A549 (cell line): ENCODE data around the gene APP.

Experiments
- JUN ChIP-seq, 2 experiments: fragments of >200 bp; sonication (Bioruptor Twin); formaldehyde crosslinking; IDR thresholded peaks; 2 replicates in 1 of 2; 3 replicates in 1 of 2; pipeline ENCODE4 v1.6.1; 2016 to 2017
- JUNB ChIP-seq: fragments of >200 bp; sonication (Bioruptor Twin); formaldehyde crosslinking; IDR thresholded peaks from 2 replicates; pipeline ENCODE4 v1.6.1; 2016
- TF ChIP-seq, protein P1 (sequence below): fragments of >200 bp; sonication (Bioruptor Twin); formaldehyde crosslinking; IDR thresholded peaks from 3 replicates; pipeline ENCODE4 v1.5.1; 2016

DNA sequence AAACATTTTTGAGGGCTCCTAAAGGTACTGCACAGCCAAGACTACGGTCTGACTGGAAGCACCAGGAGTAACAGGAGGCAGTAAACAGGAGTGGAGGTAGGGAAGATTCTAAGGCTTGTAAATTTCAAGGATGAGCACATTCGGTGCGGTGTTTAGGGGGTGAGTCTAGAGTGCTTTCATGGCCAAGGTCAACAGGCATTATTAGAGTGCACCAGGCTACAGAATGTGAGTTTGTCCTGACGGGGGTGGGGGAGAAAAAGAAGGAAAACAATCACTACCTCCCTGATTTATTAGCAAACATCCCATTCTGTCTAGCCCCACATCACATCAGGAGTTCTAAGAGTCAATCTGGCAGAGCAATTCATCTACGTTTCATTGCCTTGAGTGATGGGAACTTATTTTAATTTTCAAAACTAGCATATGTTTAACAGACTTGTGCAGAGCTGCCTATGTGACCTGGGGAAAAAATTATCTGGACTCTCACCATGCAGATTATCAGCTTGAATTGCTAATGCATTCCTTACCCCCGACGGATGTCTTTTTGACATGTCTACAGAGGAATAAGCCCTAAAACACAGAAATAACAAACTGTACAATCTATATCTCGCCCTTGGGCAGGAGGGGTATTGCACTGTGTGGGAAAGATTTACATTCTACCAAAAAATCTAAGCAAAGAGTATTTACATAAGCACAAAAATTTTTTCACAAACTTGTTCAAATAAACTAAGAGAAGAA is 45.0 kb downstream of the APP start:
- TF ChIP-seq, protein P1, sequence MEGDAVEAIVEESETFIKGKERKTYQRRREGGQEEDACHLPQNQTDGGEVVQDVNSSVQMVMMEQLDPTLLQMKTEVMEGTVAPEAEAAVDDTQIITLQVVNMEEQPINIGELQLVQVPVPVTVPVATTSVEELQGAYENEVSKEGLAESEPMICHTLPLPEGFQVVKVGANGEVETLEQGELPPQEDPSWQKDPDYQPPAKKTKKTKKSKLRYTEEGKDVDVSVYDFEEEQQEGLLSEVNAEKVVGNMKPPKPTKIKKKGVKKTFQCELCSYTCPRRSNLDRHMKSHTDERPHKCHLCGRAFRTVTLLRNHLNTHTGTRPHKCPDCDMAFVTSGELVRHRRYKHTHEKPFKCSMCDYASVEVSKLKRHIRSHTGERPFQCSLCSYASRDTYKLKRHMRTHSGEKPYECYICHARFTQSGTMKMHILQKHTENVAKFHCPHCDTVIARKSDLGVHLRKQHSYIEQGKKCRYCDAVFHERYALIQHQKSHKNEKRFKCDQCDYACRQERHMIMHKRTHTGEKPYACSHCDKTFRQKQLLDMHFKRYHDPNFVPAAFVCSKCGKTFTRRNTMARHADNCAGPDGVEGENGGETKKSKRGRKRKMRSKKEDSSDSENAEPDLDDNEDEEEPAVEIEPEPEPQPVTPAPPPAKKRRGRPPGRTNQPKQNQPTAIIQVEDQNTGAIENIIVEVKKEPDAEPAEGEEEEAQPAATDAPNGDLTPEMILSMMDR: no peak
- TF ChIP-seq JUN (IDR thresholded peaks at IDR 0.05) (no peak), JUNB (no peak)
